Activated T-helper 17 cell treated with anti-CD3 and anti-CD28 coated beads, Interleukin-2, amount 50 U/mL, for 72 hours (primary cell): ENCODE data around the gene APAF1. TPM values are rescaled to one million over a fixed set of nuclear protein-coding genes. Genes with fewer than 3 reads are reported as not detected.
"Not testable (repeated sequence)": the region's sequence is repeated elsewhere in the genome, so short reads cannot be mapped to it uniquely, and the experiment has no call there.

Experiments
- ATAC-seq: fragments of 150-1000 bp; cut with Tn5 transposase; replicated peaks from 2 replicates; pipeline ENCODE4 v1.10.0; 2021; ENCODE audit warnings: mild to moderate bottlenecking, moderate library complexity
- H3K27ac Mint-ChIP-seq: one replicate; pipeline ENCODE4 v1.8.0; 2022; ENCODE audit warnings: mixed read lengths
- H3K27me3 Mint-ChIP-seq: one replicate; pipeline ENCODE4 v1.8.0; 2022; ENCODE audit warnings: mixed read lengths
- H3K36me3 Mint-ChIP-seq: one replicate; pipeline ENCODE4 v1.8.0; 2022; ENCODE audit warnings: low read depth, mild to moderate bottlenecking, mixed read lengths
- H3K4me1 Mint-ChIP-seq: one replicate; pipeline ENCODE4 v1.8.0; 2022; ENCODE audit warnings: mixed read lengths
- H3K4me3 Mint-ChIP-seq: one replicate; pipeline ENCODE4 v1.8.0; 2022; ENCODE audit warnings: mild to moderate bottlenecking, mixed read lengths
- H3K9me3 Mint-ChIP-seq: one replicate; pipeline ENCODE4 v1.8.0; 2022; ENCODE audit warnings: mixed read lengths
- total RNA-seq, 2 donors: library from RNA; stranded (reverse); gene quantifications; one replicate each; pipeline ENCODE4 v1.2.3, GENCODE V29; 2022

The APAF1 gene
- 10 to 100 TPM; 32.7 to 36.4 TPM for total RNA-seq

DNA sequence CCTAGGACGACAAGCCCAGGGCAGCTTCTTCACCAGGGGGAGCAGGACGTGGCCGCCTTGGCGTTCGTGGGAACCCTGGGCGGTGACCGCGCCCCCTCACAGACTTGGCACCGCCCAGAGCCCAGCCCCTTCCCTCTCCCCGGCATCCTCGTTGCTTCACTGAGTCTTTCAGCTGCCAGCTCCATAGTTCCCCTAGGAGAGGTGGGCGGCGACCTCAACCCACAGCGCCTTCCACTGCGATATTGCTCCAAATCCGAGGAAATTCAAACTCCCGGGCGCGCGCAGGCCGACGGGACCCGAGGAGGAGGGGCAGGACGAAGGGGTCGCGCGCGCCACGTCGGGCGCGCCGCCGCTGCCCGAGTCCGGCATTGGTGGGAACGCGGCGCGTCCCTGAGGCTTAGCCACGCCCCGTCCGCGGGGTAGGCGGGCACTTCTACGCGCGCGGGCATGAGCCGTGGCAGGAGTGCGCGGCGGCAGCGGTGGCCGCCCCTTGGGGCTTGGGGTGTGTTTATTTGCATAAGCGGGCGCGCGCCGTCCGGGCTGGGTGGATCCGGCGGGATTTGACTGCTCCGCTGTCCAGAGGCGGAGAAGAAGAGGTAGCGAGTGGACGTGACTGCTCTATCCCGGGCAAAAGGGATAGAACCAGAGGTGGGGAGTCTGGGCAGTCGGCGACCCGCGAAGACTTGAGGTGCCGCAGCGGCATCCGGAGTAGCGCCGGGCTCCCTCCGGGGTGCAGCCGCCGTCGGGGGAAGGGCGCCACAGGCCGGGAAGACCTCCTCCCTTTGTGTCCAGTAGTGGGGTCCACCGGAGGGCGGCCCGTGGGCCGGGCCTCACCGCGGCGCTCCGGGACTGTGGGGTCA lies at the start of gene APAF1, which contains the start of gene IKBIP:
Gene APAF1 (plus strand): TSS at position 579 of the 860 bp plus-strand sequence. CDS start 3,070 bp downstream, outside the sequence.
Gene IKBIP (minus strand): TSS at position 77 of the 860 bp plus-strand sequence. CDS start 87 bp downstream, outside the sequence.
- no peaks in the 10 kb centered on the region for H3K27me3 Mint-ChIP-seq
- peaks cover 28% of the 10 kb centered on the region for H3K36me3 Mint-ChIP-seq
- H3K9me3 Mint-ChIP-seq: no peaks in the 10 kb centered on the region
- peak; percentile 91 for ATAC-seq
- H3K4me3 Mint-ChIP-seq: peak within 1 kb of the TSS; percentile 98
- H3K27ac Mint-ChIP-seq: peak within 1 kb of the TSS; percentile 77
- H3K4me1 Mint-ChIP-seq: peaks cover 14% of the 10 kb centered on the region

GRCh38 chr12:98597313-98597712 lies 47.8 kb upstream of the APAF1 start:
- not testable (repeated sequence) for H3K27me3 Mint-ChIP-seq, H3K27ac Mint-ChIP-seq, H3K4me3 Mint-ChIP-seq, ATAC-seq, H3K9me3 Mint-ChIP-seq
- Mint-ChIP-seq H3K36me3 (peaks cover 93% of the 10 kb centered on the region), H3K4me1 (peaks cover 17% of the 10 kb centered on the region)

DNA sequence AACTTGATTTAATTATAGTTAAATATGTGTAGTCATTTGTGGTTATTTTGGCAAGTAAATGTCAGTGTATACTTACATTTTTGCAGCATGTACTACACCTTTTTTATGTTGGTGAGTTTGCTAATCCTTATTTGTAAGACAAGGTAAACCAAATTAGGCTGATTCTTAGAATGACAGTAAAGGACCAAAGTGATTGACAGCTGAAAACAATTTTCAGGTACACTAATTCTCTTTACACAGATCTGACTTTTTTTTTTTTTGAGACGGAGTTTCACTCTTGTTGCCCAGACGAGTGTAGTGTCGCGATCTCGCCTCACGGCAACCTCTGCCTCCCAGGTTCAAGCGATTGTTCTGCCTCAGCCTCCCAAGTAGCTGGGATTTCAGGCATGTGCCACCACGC lies 43.2 kb upstream of the APAF1 start:
- Mint-ChIP-seq H3K4me3 (no peak overlapping the region), H3K27ac (no peak overlapping the region), H3K9me3 (no peaks in the 10 kb centered on the region), H3K4me1 (no peaks in the 10 kb centered on the region), H3K27me3 (no peaks in the 10 kb centered on the region), H3K36me3 (peaks cover 75% of the 10 kb centered on the region)
- no peak for ATAC-seq

DNA sequence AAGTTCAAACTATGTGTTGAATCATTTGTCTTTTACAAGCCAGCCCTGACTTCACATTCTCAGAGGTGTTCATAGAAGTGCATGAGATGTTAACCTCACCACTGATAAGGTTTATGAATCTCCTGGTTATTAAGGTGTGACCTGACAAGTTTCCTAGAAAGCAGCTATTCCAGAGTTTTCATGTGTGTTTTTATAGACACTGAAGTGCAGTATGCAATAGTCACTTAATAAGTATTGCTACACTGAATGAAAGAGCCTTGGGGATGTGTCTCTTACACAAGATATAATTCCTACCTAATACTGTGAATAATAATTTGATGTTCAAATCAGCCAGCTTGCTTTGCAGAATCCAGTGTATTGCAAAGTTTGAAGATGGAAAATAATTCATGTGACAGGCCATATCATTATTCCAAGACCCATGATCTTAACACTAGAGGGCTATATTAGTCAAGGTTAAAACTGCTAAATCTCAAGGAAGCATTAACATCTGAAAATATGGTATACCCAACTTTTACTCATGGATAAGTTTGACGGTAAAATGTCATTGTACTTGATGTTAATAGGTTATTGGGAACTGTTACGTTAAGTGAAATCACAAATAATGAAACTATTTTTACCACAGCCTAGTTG lies 38.6 kb upstream of the APAF1 start:
- Mint-ChIP-seq H3K4me1 (no peaks in the 10 kb centered on the region), H3K36me3 (peaks cover 30% of the 10 kb centered on the region), H3K9me3 (no peaks in the 10 kb centered on the region), H3K27me3 (no peaks in the 10 kb centered on the region), H3K27ac (no peak overlapping the region), H3K4me3 (no peak overlapping the region)
- no peak for ATAC-seq

DNA sequence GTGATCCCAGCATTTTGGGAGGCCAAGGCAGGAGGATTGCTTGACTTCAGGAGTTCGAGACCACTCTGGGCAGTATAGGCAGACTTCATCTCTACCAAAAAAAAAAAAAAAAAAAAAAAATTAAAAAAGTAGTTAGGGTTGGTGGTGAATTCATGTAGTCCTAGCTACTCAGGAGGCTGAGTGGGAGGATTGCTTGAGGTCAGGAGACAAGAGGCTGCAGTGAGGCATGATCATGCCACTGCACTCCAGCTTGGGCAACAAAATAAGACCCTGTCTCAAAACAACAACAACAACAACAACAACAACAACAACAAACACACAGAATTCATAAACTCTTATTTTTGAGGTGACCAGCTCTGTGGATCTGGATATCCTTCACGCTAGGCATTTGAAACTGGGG lies 34.5 kb upstream of the APAF1 start:
- no peak for ATAC-seq
- Mint-ChIP-seq H3K27ac (no peak overlapping the region), H3K9me3 (no peaks in the 10 kb centered on the region), H3K4me1 (no peaks in the 10 kb centered on the region), H3K36me3 (no peaks in the 10 kb centered on the region), H3K4me3 (no peak overlapping the region), H3K27me3 (no peaks in the 10 kb centered on the region)

DNA sequence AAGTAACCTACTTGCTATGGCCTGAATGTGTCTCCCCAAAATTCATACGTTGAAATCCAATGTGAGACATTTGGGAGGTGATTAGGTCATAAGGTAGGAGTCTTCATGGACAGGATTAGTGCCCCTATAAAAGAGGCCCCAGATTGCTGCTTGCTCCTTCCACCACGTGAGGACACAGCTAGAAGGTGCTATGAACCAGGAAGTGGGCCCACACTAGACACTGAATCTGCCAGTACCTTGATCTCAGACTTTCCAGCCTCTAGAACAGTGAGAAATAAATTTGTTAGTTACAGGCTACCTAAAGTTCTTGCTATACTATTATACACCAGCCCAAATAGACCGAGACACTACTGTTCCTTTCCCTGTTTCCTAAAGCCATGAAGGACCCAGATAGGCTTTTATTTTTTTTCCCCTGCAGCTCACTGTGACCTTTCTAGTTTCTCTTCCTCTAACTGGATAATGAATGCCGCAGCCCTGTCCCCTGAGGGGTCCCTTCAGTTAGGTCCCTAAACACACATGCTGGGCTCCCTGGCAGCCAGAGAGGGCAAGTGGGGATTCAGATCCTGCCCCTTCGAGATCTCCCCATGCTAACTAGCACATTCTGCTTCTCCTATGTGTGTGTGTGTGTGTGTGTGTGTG lies 32.3 kb upstream of the APAF1 start:
- Mint-ChIP-seq H3K9me3 (no peaks in the 10 kb centered on the region), H3K27ac (peak overlapping the region; percentile 71), H3K27me3 (no peaks in the 10 kb centered on the region), H3K36me3 (no peaks in the 10 kb centered on the region), H3K4me3 (no peak overlapping the region), H3K4me1 (no peaks in the 10 kb centered on the region)
- ATAC-seq: no peak

DNA sequence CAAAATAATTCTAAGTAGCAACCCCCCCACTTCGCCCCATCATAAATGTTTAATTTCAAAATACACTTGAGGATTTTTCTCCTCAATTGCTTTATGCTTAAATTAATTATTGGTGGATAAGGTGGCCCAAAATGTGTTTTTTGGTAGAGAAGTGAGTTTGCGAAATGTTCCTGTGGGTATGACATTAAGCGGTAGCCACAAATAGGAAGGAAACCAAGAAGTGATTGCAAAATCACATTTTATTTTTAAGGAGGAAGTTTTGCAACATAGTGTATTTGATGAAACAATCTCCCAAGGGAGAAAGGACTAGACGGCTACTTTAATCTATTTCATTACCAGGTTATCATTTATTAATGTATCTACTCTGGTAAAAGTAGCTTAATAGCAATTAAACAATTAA lies 26.1 kb upstream of the APAF1 start:
- H3K9me3 Mint-ChIP-seq: no peaks in the 10 kb centered on the region
- no peak overlapping the region for H3K27ac Mint-ChIP-seq
- no peaks in the 10 kb centered on the region for H3K4me1 Mint-ChIP-seq
- H3K4me3 Mint-ChIP-seq: no peak overlapping the region
- H3K36me3 Mint-ChIP-seq: no peaks in the 10 kb centered on the region
- no peaks in the 10 kb centered on the region for H3K27me3 Mint-ChIP-seq
- ATAC-seq: no peak

- Mint-ChIP-seq H3K27me3 (no peaks in the 10 kb centered on the region), H3K4me1 (peaks cover 3% of the 10 kb centered on the region), H3K36me3 (peaks cover 30% of the 10 kb centered on the region), H3K27ac (no peak overlapping the region), H3K4me3 (no peak overlapping the region), H3K9me3 (no peaks in the 10 kb centered on the region)
- ATAC-seq: no peak
Observed at GRCh38 chr12:98635657-98636323, 9.3 kb upstream of the APAF1 start.

DNA sequence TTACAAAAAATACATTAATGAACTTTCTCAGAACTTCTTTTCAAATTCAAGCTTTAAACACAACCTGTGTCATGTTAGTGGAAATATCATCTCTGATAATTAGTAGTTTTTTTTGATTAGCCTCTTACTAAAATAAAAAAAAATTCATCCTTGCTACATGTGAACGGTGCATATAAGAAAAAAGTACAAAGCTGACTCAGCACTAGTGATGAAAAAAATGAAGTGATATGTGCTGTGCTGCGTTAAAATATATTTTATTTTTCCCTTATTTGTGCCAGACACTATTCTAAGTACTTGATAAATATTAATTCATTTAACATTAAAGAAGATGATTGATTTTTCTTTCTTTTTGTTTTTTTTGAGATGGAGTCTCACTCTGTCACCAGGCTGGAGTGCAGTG lies 8.0 kb upstream of the APAF1 start:
- peaks cover 7% of the 10 kb centered on the region for H3K4me1 Mint-ChIP-seq
- no peak for ATAC-seq
- H3K36me3 Mint-ChIP-seq: peaks cover 28% of the 10 kb centered on the region
- H3K27me3 Mint-ChIP-seq: no peaks in the 10 kb centered on the region
- H3K27ac Mint-ChIP-seq: no peak overlapping the region
- no peak overlapping the region for H3K4me3 Mint-ChIP-seq
- H3K9me3 Mint-ChIP-seq: no peaks in the 10 kb centered on the region

- Mint-ChIP-seq H3K4me3 (no peak overlapping the region), H3K9me3 (no peaks in the 10 kb centered on the region), H3K27me3 (no peaks in the 10 kb centered on the region), H3K4me1 (peaks cover 7% of the 10 kb centered on the region), H3K36me3 (peaks cover 18% of the 10 kb centered on the region), H3K27ac (no peak overlapping the region)
- no peak for ATAC-seq
Observed at GRCh38 chr12:98638009-98638408, 7.1 kb upstream of the APAF1 start.

GRCh38 chr12:98639491-98639890 lies 5.6 kb upstream of the APAF1 start:
- no peak overlapping the region for H3K4me3 Mint-ChIP-seq
- peaks cover 7% of the 10 kb centered on the region for H3K4me1 Mint-ChIP-seq
- peaks cover 9% of the 10 kb centered on the region for H3K36me3 Mint-ChIP-seq
- H3K9me3 Mint-ChIP-seq: no peaks in the 10 kb centered on the region
- H3K27ac Mint-ChIP-seq: no peak overlapping the region
- no peak for ATAC-seq
- no peaks in the 10 kb centered on the region for H3K27me3 Mint-ChIP-seq

GRCh38 chr12:98642801-98643200 lies 2.3 kb upstream of the APAF1 start:
- H3K9me3 Mint-ChIP-seq, ATAC-seq, H3K4me1 Mint-ChIP-seq, H3K27me3 Mint-ChIP-seq, H3K36me3 Mint-ChIP-seq: not testable (repeated sequence)
- Mint-ChIP-seq H3K4me3 (peak overlapping the region; percentile 98), H3K27ac (peak overlapping the region; percentile 20)

DNA sequence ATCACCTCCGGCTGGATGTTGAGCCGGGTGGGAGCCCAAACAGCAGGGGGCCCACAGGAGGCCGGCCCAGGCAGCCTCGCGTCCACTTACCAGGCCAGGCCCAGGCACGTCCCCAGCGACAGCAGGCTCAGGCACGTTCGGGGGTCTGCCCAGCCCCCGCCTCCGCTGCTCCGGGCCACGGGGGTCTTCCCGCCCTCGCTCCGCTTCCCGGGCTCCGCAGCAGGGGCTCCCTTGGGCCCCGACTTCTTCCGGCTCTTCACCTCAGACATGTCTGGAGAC lies 718 bp upstream of the APAF1 start:
- H3K27ac Mint-ChIP-seq: peak overlapping the region; percentile 77
- H3K4me3 Mint-ChIP-seq: peak overlapping the region; percentile 98
- ATAC-seq: peak; percentile 10
- peaks cover 22% of the 10 kb centered on the region for H3K36me3 Mint-ChIP-seq
- no peaks in the 10 kb centered on the region for H3K9me3 Mint-ChIP-seq
- H3K27me3 Mint-ChIP-seq: no peaks in the 10 kb centered on the region
- H3K4me1 Mint-ChIP-seq: peaks cover 14% of the 10 kb centered on the region

GRCh38 chr12:98645572-98646067 lies 530 bp downstream of the APAF1 start:
- Mint-ChIP-seq H3K27ac (peak overlapping the region; percentile 77), H3K27me3 (no peaks in the 10 kb centered on the region), H3K4me3 (peak overlapping the region; percentile 98), H3K36me3 (peaks cover 35% of the 10 kb centered on the region), H3K9me3 (no peaks in the 10 kb centered on the region), H3K4me1 (peaks cover 14% of the 10 kb centered on the region)
- no peak for ATAC-seq
